ENCODE results near the gene PRKN.

Gene PRKN

GRCh38 chr6:161985876-161986423 lies 741.6 kb downstream of the PRKN start:
- TF ChIP-seq CTCF (IDR thresholded peaks at IDR 0.05; ENCODE audit: extremely low read depth, insufficient read depth, missing control alignments): no peak
- in situ Hi-C loops (cut with MboI; ENCODE audit: low pct_unique_long_range_greater_than_20kb, low sequenced_read_pairs, unreplicated experiment): no loop called here
- no peak for DNase-seq (ENCODE audit: low spot score)

DNA sequence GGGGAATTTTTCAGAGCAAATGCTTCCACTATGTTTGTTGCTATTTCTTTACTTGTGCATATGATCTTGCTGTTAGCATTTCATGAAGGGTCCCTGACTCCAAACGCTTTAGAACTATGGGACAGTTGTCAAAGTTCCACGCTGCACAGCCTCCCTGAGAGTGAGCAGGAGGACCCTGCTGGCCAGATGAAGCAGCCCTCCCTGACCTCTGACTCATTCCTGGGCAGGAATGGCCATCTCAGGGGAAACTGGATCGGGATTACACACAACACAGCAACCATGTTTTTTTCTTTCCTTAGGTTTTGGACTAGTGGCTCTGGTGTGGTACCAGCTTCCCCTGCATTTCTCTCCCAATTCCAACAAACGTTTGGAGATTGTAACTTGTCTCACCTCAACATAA lies 742.9 kb downstream of the PRKN start:
- TF ChIP-seq CTCF (IDR thresholded peaks at IDR 0.05; ENCODE audit: extremely low read depth, insufficient read depth, missing control alignments): no peak
- DNase-seq (ENCODE audit: low spot score): no peak
- in situ Hi-C loops (cut with MboI; ENCODE audit: low pct_unique_long_range_greater_than_20kb, low sequenced_read_pairs, unreplicated experiment): no loop called here

DNA sequence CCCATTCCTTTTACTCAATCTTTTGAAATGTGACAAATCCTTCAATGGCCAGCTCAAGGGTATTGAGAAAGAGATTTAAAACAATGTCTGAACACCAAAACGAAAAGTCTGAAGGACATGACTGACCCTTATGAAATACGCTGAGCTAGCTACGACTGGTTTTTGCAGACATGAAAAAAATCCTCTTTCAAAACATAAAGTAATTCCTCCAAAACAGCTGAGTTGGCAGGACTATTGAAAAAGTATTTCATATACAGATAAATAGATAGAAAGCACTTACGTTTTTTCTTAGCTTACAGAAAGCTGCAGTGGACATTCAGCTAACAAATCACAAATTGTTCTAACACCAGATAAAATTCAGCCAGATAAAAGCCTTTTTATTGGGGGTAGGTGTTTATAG lies 751.0 kb downstream of the PRKN start:
- in situ Hi-C loops (cut with MboI; ENCODE audit: low pct_unique_long_range_greater_than_20kb, low sequenced_read_pairs, unreplicated experiment): no loop called here
- no peak for TF ChIP-seq CTCF (IDR thresholded peaks at IDR 0.05; ENCODE audit: extremely low read depth, insufficient read depth, missing control alignments)

DNA sequence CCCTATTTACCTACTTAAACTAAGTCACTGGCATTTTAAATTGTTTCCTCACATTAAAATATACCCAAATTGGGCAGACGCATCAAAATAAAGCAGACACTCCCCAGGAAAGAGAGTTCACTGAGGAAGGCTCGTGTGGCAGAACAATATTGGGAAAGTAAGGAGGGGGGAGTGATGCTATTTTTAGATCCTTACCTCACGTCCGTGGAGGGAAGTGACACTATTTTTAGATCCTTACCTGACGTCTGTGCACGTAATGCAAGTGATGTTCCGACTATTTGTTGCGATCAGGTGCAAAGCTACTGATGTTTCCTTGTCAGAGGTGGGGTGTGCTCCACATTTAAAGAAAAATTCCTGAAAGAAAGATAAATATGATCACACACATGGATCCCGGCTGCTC lies 754.5 kb downstream of the PRKN start:
- no peak for DNase-seq (ENCODE audit: low spot score)
- no peak for TF ChIP-seq CTCF (IDR thresholded peaks at IDR 0.05; ENCODE audit: extremely low read depth, insufficient read depth, missing control alignments)
- in situ Hi-C loops (cut with MboI; ENCODE audit: low pct_unique_long_range_greater_than_20kb, low sequenced_read_pairs, unreplicated experiment): no loop called here

More for the DNA sequence above, 751.0 kb downstream of the PRKN start:
- DNase-seq (ENCODE audit: low spot score): no peak

- no peak for TF ChIP-seq CTCF (IDR thresholded peaks at IDR 0.05; ENCODE audit: extremely low read depth, insufficient read depth, missing control alignments)
- no peak for DNase-seq (ENCODE audit: low spot score)
- in situ Hi-C loops (cut with MboI; ENCODE audit: low pct_unique_long_range_greater_than_20kb, low sequenced_read_pairs, unreplicated experiment): no loop called here
Observed at GRCh38 chr6:161971043-161971442, 756.5 kb downstream of the PRKN start.

DNA sequence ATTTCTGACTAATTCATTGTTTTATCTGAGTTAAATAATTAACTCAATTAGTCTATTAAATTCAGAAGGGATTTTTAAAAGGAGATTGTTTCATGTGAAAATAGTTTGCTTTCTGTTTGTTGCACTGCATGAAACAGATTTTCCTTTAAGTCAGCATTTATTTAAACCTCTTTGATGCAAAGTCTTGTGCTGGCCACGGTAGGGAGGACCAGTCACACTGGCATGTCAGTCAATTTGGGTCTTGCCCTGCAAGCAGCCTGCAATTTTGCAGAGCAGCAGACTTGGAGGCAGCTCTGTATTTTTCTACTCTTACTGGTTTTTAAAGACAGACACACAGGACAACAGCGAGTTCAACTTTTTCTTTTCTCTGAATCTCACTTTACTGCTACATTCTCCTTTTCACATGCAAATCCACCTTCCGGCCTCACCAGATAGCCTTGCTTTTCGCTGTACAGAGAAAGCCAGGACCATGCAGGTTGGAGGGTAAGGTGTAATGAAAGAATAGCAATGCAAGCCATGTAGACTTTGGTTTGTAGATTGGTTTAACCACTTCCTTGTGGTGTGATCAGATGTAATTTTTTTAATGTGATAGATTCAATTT lies 763.8 kb downstream of the PRKN start:
- in situ Hi-C loops (cut with MboI; ENCODE audit: low pct_unique_long_range_greater_than_20kb, low sequenced_read_pairs, unreplicated experiment): no loop called here
- DNase-seq (ENCODE audit: low spot score): no peak
- no peak for TF ChIP-seq CTCF (IDR thresholded peaks at IDR 0.05; ENCODE audit: extremely low read depth, insufficient read depth, missing control alignments)
